ENCODE results near the gene MACIR.

DNA sequence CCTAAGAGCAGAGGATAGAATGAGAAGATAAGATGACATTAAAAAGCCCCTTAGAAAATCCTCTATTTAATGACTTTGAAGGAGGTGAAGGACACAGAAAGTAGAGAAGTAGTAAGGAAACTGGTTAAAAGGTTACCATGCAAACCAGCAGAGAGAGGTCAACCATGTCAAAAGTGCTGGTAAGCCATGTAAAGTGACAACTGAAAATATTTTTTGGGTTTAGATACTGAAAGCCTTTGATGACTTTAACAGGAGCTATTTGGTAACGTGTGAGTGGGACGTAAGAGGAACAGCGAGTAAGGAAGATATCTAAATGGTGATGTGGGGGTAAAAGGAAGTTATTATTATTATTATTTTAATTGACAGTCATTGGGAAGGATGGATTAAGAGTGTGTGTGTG lies 56.9 kb downstream of the MACIR start:
- no peak for TF ChIP-seq POLR2A (IDR thresholded peaks at IDR 0.05; ENCODE audit: low read length)
- TF ChIP-seq GATA1 (IDR thresholded peaks at IDR 0.05; ENCODE audit: low read depth, low read length) = no peak

All from erythroblast (primary cell).